ENCODE measurements around the gene SCYGR5. TPM values are rescaled to one million over a fixed set of nuclear protein-coding genes. Genes with fewer than 3 reads are reported as not detected.

The SCYGR5 gene
- total and polyA plus RNA-seq, 2 of the 8 experiments (the other 6 are each of a cell fraction or from before 2014, with no cell fraction given) = not detected

DNA sequence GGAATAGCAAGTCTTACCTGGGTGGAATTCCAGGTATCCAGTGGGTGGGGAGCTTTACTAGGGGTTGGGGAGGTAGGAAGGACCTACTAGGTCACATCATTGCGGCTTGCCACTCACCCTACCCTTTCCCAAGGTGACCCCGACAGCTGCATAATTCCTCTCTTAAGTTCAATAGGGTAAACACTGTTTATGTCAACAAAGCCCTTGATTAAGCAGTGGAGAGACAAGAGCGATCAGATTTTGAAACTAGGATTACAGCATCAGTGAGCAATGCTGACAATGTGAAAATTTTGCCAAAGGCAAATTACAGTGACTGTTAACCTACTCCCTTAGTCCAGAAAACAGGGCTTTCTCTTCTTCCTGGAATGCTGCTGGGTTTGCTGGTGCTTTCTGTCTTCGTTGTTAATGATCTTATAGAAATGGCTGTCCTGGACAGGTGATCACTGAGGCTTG lies 36.7 kb downstream of the SCYGR5 start (continued):
- TF ChIP-seq, protein P1, sequence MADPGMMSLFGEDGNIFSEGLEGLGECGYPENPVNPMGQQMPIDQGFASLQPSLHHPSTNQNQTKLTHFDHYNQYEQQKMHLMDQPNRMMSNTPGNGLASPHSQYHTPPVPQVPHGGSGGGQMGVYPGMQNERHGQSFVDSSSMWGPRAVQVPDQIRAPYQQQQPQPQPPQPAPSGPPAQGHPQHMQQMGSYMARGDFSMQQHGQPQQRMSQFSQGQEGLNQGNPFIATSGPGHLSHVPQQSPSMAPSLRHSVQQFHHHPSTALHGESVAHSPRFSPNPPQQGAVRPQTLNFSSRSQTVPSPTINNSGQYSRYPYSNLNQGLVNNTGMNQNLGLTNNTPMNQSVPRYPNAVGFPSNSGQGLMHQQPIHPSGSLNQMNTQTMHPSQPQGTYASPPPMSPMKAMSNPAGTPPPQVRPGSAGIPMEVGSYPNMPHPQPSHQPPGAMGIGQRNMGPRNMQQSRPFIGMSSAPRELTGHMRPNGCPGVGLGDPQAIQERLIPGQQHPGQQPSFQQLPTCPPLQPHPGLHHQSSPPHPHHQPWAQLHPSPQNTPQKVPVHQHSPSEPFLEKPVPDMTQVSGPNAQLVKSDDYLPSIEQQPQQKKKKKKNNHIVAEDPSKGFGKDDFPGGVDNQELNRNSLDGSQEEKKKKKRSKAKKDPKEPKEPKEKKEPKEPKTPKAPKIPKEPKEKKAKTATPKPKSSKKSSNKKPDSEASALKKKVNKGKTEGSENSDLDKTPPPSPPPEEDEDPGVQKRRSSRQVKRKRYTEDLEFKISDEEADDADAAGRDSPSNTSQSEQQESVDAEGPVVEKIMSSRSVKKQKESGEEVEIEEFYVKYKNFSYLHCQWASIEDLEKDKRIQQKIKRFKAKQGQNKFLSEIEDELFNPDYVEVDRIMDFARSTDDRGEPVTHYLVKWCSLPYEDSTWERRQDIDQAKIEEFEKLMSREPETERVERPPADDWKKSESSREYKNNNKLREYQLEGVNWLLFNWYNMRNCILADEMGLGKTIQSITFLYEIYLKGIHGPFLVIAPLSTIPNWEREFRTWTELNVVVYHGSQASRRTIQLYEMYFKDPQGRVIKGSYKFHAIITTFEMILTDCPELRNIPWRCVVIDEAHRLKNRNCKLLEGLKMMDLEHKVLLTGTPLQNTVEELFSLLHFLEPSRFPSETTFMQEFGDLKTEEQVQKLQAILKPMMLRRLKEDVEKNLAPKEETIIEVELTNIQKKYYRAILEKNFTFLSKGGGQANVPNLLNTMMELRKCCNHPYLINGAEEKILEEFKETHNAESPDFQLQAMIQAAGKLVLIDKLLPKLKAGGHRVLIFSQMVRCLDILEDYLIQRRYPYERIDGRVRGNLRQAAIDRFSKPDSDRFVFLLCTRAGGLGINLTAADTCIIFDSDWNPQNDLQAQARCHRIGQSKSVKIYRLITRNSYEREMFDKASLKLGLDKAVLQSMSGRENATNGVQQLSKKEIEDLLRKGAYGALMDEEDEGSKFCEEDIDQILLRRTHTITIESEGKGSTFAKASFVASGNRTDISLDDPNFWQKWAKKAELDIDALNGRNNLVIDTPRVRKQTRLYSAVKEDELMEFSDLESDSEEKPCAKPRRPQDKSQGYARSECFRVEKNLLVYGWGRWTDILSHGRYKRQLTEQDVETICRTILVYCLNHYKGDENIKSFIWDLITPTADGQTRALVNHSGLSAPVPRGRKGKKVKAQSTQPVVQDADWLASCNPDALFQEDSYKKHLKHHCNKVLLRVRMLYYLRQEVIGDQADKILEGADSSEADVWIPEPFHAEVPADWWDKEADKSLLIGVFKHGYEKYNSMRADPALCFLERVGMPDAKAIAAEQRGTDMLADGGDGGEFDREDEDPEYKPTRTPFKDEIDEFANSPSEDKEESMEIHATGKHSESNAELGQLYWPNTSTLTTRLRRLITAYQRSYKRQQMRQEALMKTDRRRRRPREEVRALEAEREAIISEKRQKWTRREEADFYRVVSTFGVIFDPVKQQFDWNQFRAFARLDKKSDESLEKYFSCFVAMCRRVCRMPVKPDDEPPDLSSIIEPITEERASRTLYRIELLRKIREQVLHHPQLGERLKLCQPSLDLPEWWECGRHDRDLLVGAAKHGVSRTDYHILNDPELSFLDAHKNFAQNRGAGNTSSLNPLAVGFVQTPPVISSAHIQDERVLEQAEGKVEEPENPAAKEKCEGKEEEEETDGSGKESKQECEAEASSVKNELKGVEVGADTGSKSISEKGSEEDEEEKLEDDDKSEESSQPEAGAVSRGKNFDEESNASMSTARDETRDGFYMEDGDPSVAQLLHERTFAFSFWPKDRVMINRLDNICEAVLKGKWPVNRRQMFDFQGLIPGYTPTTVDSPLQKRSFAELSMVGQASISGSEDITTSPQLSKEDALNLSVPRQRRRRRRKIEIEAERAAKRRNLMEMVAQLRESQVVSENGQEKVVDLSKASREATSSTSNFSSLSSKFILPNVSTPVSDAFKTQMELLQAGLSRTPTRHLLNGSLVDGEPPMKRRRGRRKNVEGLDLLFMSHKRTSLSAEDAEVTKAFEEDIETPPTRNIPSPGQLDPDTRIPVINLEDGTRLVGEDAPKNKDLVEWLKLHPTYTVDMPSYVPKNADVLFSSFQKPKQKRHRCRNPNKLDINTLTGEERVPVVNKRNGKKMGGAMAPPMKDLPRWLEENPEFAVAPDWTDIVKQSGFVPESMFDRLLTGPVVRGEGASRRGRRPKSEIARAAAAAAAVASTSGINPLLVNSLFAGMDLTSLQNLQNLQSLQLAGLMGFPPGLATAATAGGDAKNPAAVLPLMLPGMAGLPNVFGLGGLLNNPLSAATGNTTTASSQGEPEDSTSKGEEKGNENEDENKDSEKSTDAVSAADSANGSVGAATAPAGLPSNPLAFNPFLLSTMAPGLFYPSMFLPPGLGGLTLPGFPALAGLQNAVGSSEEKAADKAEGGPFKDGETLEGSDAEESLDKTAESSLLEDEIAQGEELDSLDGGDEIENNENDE (IDR thresholded peaks at IDR 0.05; ENCODE audit: insufficient replicate concordance, low read length) = no peak
- no peak for TF ChIP-seq EZH2 (IDR thresholded peaks at IDR 0.05; ENCODE audit: low read depth, low read length, severe bottlenecking)
- no peak for TF ChIP-seq SUZ12 (IDR thresholded peaks at IDR 0.05; ENCODE audit: low read length)
- no peak for TF ChIP-seq NANOG (IDR thresholded peaks at IDR 0.05; ENCODE audit: insufficient read depth, low read depth, low read length, poor library complexity, severe bottlenecking)
